GM23338 (cell line): ENCODE measurements around the gene ZBTB48. TPM values are rescaled to one million over a fixed set of nuclear protein-coding genes. Genes with fewer than 3 reads are reported as not detected.

Experiments
- ATAC-seq: fragments of 200-7000 bp; cut with Tn5 transposase; 3 replicates; pipeline ENCODE4 v1.9.1; 2020
- DNase-seq: peaks from one replicate; pipeline ENCODE4 v3.0.0-alpha.2; 2015; ENCODE audit warnings: low spot score
- H2AFZ ChIP-seq: fragments of 200-600 bp; sonication (generic); 2 replicates; pipeline ENCODE4 v1.8.0; 2016; ENCODE audit warnings: antibody characterized with exemption, mild to moderate bottlenecking, moderate library complexity
- H3F3A ChIP-seq: fragments of 200-600 bp; sonication (generic); replicated peaks from 2 replicates; pipeline ENCODE4 v1.8.0; 2017; ENCODE audit warnings: antibody characterized with exemption, mixed run types, low read depth
- H3K27ac ChIP-seq: fragments of 200-600 bp; sonication (generic); 2 replicates; pipeline ENCODE4 v1.6.1; 2016; ENCODE audit warnings: low read depth
- H3K27me3 ChIP-seq: fragments of 200-600 bp; sonication (generic); 2 replicates; pipeline ENCODE4 v1.8.0; 2016; ENCODE audit warnings: mild to moderate bottlenecking, mixed run types, moderate library complexity; ENCODE audit not compliant: insufficient read depth
- H3K36me3 ChIP-seq: fragments of 200-600 bp; sonication (generic); 2 replicates; pipeline ENCODE4 v1.8.0; 2016; ENCODE audit warnings: mild to moderate bottlenecking; ENCODE audit not compliant: insufficient read depth
- H3K4me1 ChIP-seq: fragments of 200-600 bp; sonication (generic); 2 replicates; pipeline ENCODE4 v1.8.0; 2016; ENCODE audit warnings: mild to moderate bottlenecking, moderate library complexity; ENCODE audit not compliant: insufficient read depth
- H3K4me2 ChIP-seq: fragments of 200-600 bp; sonication (generic); 2 replicates; pipeline ENCODE4 v1.7.1; 2017; ENCODE audit warnings: mixed run types
- H3K4me3 ChIP-seq: fragments of 200-600 bp; sonication (generic); 2 replicates; pipeline ENCODE4 v1.6.1; 2016; ENCODE audit warnings: mixed run types
- H3K79me2 ChIP-seq: fragments of 200-600 bp; sonication (generic); replicated peaks from 2 replicates; pipeline ENCODE4 v1.8.0; 2017; ENCODE audit warnings: mild to moderate bottlenecking; ENCODE audit not compliant: insufficient read depth
- H3K9me2 ChIP-seq: fragments of 200-600 bp; sonication (generic); 2 replicates; pipeline ENCODE4 v1.8.0; 2017; ENCODE audit not compliant: insufficient read depth
- H4K20me1 ChIP-seq: fragments of 200-600 bp; sonication (generic); replicated peaks from 2 replicates; pipeline ENCODE4 v1.8.0; 2017; ENCODE audit warnings: mild to moderate bottlenecking; ENCODE audit not compliant: insufficient read depth
- H3K27ac Mint-ChIP-seq: 2 replicates; pipeline ENCODE4 v1.8.0; 2020; ENCODE audit warnings: inconsistent platforms, mild to moderate bottlenecking, moderate library complexity, mixed read lengths
- H3K27me3 Mint-ChIP-seq: 3 replicates; pipeline ENCODE4 v1.8.0; 2022; ENCODE audit warnings: low read depth, mild to moderate bottlenecking, moderate library complexity, mixed read lengths, inconsistent platforms; ENCODE audit not compliant: insufficient read depth, poor library complexity
- H3K36me3 Mint-ChIP-seq: 3 replicates; pipeline ENCODE4 v1.8.0; 2021; ENCODE audit warnings: low read depth, mild to moderate bottlenecking, inconsistent platforms, moderate library complexity, mixed read lengths
- H3K4me1 Mint-ChIP-seq: 3 replicates; pipeline ENCODE4 v1.8.0; 2020; ENCODE audit warnings: mild to moderate bottlenecking, inconsistent platforms, mixed read lengths
- H3K4me3 Mint-ChIP-seq: 3 replicates; pipeline ENCODE4 v1.8.0; 2021; ENCODE audit warnings: moderate library complexity, mild to moderate bottlenecking, inconsistent platforms, mixed read lengths
- H3K9me3 Mint-ChIP-seq: 3 replicates; pipeline ENCODE4 v1.8.0; 2020; ENCODE audit warnings: moderate library complexity, mild to moderate bottlenecking, inconsistent platforms, mixed read lengths
- EZH2phosphoT487 ChIP-seq: fragments of 200-600 bp; sonication (generic); IDR thresholded peaks from one replicate; pipeline ENCODE4 v1.8.1; 2018; ENCODE audit warnings: antibody characterized with exemption; ENCODE audit not compliant: unreplicated experiment
- JUNB ChIP-seq: IDR thresholded peaks from one replicate; pipeline ENCODE4 v1.6.1; 2016; ENCODE audit warnings: antibody characterized with exemption; ENCODE audit not compliant: unreplicated experiment
- NANOG ChIP-seq: IDR thresholded peaks from 2 replicates; pipeline ENCODE4 v1.6.1; 2016; ENCODE audit warnings: antibody characterized with exemption, borderline replicate concordance
- POLR2AphosphoS5 ChIP-seq: IDR thresholded peaks from 2 replicates; pipeline ENCODE4 v1.6.1; 2016; ENCODE audit warnings: antibody characterized with exemption, low read depth
- STAT1 ChIP-seq: IDR thresholded peaks from one replicate; pipeline ENCODE4 v1.6.1; 2016; ENCODE audit warnings: antibody characterized with exemption; ENCODE audit not compliant: unreplicated experiment
- ZNF114 ChIP-seq: fragments of 250-450 bp; sonication (Bioruptor Pico); IDR thresholded peaks from 2 replicates; pipeline ENCODE4 v1.5.0; 2020; ENCODE audit warnings: mild to moderate bottlenecking, moderate library complexity
- ZNF331 ChIP-seq: fragments of 250-450 bp; sonication (Bioruptor Pico); IDR thresholded peaks from 2 replicates; pipeline ENCODE4 v1.5.0; 2020; ENCODE audit warnings: low read depth, mild to moderate bottlenecking, moderate library complexity
- polyA plus RNA-seq: library from polyadenylated mRNA; unstranded; fragments of >200 nt; fragmentation: Nextera tagmentation; extraction: Ambion mirVana; gene quantifications from 2 replicates; pipeline ENCODE4 v1.2.1, GENCODE V29; 2016
- total RNA-seq: library from RNA; depleted of rRNA; stranded (reverse); fragments of >200 nt; shearing (Covaris generic); gene quantifications from 2 replicates; pipeline ENCODE4 v1.2.3, GENCODE V29; 2014
- TF ChIP-seq, protein P1 (sequence below), 2 experiments: fragments of 200-600 bp in 1 of 2; sonication (generic) in 1 of 2; conservative IDR thresholded peaks; 2 replicates each; pipeline versions ENCODE4 v1.5.1 to v1.6.1; 2016 to 2017; ENCODE audit warnings: antibody characterized with exemption in 2 of 2, low read depth in 2 of 2, mild to moderate bottlenecking in 2 of 2, moderate library complexity in 1 of 2
- TF ChIP-seq, protein P2 (sequence below): IDR thresholded peaks from 2 replicates; pipeline ENCODE4 v1.6.1; 2016; ENCODE audit warnings: antibody characterized with exemption
- TF ChIP-seq, protein P3 (sequence below): IDR thresholded peaks from one replicate; pipeline ENCODE4 v1.6.1; 2018; ENCODE audit warnings: antibody characterized with exemption; ENCODE audit not compliant: unreplicated experiment

The ZBTB48 gene
- total and polyA plus RNA-seq, 2 experiments from 2014 or later, result 17.3 to 25.5 TPM

DNA sequence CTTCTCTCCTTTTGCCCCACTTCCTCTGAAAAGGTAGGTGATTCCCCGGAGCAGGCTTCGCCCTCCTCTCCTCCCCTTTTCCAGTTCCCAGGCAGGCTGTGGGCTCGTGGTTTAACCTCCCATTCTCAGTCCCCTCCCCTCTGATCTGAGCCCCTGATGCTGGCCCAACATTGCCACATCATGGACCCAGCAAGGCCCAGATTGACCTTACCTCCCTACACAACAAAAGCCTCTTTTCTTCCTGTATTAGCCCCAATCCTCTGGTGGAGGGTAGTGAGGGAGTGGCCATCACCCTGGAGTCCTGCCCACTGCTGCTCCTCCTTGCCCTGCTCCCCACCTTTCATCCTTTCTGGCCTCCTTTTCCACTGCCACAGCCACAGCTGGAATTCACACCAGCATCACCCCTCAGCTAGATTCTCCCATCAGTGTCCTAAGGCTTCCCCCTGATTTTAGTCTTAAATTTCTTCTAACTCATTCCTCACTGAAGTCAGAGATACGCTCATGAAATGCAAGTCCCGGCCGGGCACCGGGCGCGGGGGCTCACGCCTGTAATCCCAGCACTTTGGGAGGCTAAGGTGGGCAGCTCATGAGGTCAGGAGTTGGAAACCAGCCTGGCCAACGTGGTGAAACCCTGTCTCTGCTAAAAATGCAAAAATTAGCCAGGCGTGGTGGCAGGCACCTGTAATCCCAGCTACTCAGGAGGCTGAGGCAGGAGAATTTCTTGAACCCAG lies 7.0 kb upstream of the ZBTB48 start (continued):
- TF ChIP-seq, protein P1, sequence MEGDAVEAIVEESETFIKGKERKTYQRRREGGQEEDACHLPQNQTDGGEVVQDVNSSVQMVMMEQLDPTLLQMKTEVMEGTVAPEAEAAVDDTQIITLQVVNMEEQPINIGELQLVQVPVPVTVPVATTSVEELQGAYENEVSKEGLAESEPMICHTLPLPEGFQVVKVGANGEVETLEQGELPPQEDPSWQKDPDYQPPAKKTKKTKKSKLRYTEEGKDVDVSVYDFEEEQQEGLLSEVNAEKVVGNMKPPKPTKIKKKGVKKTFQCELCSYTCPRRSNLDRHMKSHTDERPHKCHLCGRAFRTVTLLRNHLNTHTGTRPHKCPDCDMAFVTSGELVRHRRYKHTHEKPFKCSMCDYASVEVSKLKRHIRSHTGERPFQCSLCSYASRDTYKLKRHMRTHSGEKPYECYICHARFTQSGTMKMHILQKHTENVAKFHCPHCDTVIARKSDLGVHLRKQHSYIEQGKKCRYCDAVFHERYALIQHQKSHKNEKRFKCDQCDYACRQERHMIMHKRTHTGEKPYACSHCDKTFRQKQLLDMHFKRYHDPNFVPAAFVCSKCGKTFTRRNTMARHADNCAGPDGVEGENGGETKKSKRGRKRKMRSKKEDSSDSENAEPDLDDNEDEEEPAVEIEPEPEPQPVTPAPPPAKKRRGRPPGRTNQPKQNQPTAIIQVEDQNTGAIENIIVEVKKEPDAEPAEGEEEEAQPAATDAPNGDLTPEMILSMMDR (conservative IDR thresholded peaks at IDR 0.05; ENCODE audit: low read depth in 2 of 2), result no peak
- TF ChIP-seq JUNB, result no peak
- TF ChIP-seq, protein P2, sequence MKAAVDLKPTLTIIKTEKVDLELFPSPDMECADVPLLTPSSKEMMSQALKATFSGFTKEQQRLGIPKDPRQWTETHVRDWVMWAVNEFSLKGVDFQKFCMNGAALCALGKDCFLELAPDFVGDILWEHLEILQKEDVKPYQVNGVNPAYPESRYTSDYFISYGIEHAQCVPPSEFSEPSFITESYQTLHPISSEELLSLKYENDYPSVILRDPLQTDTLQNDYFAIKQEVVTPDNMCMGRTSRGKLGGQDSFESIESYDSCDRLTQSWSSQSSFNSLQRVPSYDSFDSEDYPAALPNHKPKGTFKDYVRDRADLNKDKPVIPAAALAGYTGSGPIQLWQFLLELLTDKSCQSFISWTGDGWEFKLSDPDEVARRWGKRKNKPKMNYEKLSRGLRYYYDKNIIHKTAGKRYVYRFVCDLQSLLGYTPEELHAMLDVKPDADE, result no peak
- TF ChIP-seq POLR2AphosphoS5, result no peak
- no peak for TF ChIP-seq ZNF331 (CRISPR knock-in tag)

DNA sequence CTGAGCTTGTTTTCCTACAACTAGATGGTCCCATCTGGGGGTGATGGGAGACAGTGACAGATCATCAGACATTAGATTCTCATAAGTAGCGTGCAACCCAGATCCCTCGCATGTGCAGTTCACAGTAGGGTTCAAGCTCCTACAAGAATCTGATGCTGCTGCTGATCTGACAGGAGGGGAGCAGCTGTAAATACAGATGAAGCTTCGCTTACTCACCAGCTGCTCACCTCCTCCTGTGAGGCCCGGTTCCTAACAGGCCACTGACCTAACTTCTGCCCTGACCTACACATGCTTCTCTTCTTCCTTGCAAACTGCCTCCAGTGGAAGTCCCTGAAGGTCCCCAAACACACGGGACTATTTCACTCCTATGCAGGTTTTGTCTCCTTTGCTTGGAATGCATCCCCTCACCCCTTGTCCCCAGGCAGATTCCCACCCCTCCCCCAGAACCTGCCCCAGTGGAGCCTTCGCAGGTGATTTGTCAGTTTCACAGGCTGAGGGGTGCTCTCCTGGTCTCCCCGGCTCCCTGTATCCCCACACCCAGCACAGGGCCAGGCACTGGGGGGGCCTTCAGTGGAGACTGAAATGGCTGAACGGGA lies 5.7 kb upstream of the ZBTB48 start:
- H3F3A ChIP-seq, result no peaks in the 10 kb centered on the region; the same call in 1 of the 2 replicates
- Mint-ChIP-seq H3K9me3 (peaks cover 3% of the 10 kb centered on the region; the same call in 1 of the 3 replicates), H3K4me3 (no peak overlapping the region), H3K36me3 (no peaks in the 10 kb centered on the region), H3K27ac (no peak overlapping the region), H3K27me3 (peaks cover 5% of the 10 kb centered on the region), H3K4me1 (peaks cover 9% of the 10 kb centered on the region)
- H2AFZ ChIP-seq, result no peak overlapping the region
- DNase-seq (no peak), ATAC-seq (no peak; the same call in 2 of the 3 replicates)
- no peak overlapping the region for H3K4me2 ChIP-seq
- H4K20me1 ChIP-seq, result no peaks in the 10 kb centered on the region
- peaks cover 2% of the 10 kb centered on the region; the same call in 1 of the 2 replicates for H3K4me1 ChIP-seq
- no peaks in the 10 kb centered on the region for H3K9me2 ChIP-seq
- H3K4me3 ChIP-seq, result no peak overlapping the region
- no peak overlapping the region for H3K27ac ChIP-seq
- no peaks in the 10 kb centered on the region for H3K36me3 ChIP-seq
- H3K79me2 ChIP-seq, result no peaks in the 10 kb centered on the region
- no peaks in the 10 kb centered on the region for H3K27me3 ChIP-seq
- TF ChIP-seq ZNF331 (CRISPR knock-in tag) (no peak), NANOG (no peak), ZNF114 (CRISPR knock-in tag) (no peak), EZH2phosphoT487 (no peak), JUNB (no peak), STAT1 (no peak), POLR2AphosphoS5 (no peak)
- TF ChIP-seq, protein P2, result no peak
- TF ChIP-seq, protein P3, sequence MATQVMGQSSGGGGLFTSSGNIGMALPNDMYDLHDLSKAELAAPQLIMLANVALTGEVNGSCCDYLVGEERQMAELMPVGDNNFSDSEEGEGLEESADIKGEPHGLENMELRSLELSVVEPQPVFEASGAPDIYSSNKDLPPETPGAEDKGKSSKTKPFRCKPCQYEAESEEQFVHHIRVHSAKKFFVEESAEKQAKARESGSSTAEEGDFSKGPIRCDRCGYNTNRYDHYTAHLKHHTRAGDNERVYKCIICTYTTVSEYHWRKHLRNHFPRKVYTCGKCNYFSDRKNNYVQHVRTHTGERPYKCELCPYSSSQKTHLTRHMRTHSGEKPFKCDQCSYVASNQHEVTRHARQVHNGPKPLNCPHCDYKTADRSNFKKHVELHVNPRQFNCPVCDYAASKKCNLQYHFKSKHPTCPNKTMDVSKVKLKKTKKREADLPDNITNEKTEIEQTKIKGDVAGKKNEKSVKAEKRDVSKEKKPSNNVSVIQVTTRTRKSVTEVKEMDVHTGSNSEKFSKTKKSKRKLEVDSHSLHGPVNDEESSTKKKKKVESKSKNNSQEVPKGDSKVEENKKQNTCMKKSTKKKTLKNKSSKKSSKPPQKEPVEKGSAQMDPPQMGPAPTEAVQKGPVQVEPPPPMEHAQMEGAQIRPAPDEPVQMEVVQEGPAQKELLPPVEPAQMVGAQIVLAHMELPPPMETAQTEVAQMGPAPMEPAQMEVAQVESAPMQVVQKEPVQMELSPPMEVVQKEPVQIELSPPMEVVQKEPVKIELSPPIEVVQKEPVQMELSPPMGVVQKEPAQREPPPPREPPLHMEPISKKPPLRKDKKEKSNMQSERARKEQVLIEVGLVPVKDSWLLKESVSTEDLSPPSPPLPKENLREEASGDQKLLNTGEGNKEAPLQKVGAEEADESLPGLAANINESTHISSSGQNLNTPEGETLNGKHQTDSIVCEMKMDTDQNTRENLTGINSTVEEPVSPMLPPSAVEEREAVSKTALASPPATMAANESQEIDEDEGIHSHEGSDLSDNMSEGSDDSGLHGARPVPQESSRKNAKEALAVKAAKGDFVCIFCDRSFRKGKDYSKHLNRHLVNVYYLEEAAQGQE, result no peak
